ENCODE measurements around the gene FOXJ1. TPM values are rescaled to one million over a fixed set of nuclear protein-coding genes. Genes with fewer than 3 reads are reported as not detected.

FOXJ1 gene
- total and polyA plus RNA-seq, 2 of the 13 experiments (the other 11 are each of a cell fraction or from before 2014, with no cell fraction given): 0.98 to 1.6 TPM

- TF ChIP-seq ZNF792 (CRISPR knock-in tag; IDR thresholded peaks at IDR 0.05) (0 out of 2 replicates have a peak, but pooled peaks have one; percentile 6), RFX3 (CRISPR knock-in tag; IDR thresholded peaks at IDR 0.05) (no peak), ZNF350 (CRISPR knock-in tag; IDR thresholded peaks at IDR 0.05; ENCODE audit: borderline replicate concordance, low read depth) (no peak), ZBTB33 (CRISPR knock-in tag; IDR thresholded peaks at IDR 0.05) (peak; percentile 29; the same call in 1 of the 2 replicates)
- no peak overlapping the region for H3K9ac ChIP-seq (ENCODE audit: insufficient read depth, low read depth, low read length)
- no TSS peak for BruUV-seq (replicated peaks)
- no peaks in the 10 kb centered on the region for H3K36me3 ChIP-seq (replicated peaks in 1 of 2; ENCODE audit: control insufficient read depth in 1 of 2, insufficient read depth in 2 of 2, low read length in 2 of 2)
- FAIRE-seq (no peak), DNase-seq (ENCODE audit: low spot score) (no peak), ATAC-seq (no peak)
- no peak overlapping the region for H3K4me3 ChIP-seq (replicated peaks in 1 of 3; ENCODE audit: insufficient read depth in 1 of 3, low read depth in 2 of 3, low read length in 3 of 3)
- 36% methylated on average over 10 of the region's 10 CpGs for WGBS (ENCODE audit: low lambda C conversion rate)
- intact Hi-C loops (cut with micrococcal nuclease; ENCODE audit: unreplicated experiment): no loop called here
- H4K20me1 ChIP-seq (ENCODE audit: insufficient read depth, low read length): no peaks in the 10 kb centered on the region
- in situ Hi-C loops (cut with HindIII; ENCODE audit: extremely low pct_ligation_motif_present, low pct_unique_long_range_greater_than_20kb): no loop called here
- H3K4me2 ChIP-seq (ENCODE audit: low read depth, low read length): peak overlapping the region; percentile 90
- ChIA-PET CTCF (ENCODE audit: low intra/inter-chr PET ratio, low total read pairs) (no interaction called here), POLR2A (interaction anchor here (1.4 to 1.9 kb wide), 2 partner anchors 10 to 70 kb away, joined by 3 to 11 read pairs; partner anchors contain the start of gene SRP68)
- H3K9me3 ChIP-seq (ENCODE audit: low read length): no peaks in the 10 kb centered on the region
- H3K27ac ChIP-seq (ENCODE audit: extremely low read length, insufficient read depth, low read length): no peak overlapping the region
- no peak overlapping the region for H2AFZ ChIP-seq (ENCODE audit: low read length)
- H3K27me3 ChIP-seq (ENCODE audit: control insufficient read depth in 1 of 2, insufficient read depth in 2 of 2, low read length in 2 of 2): peaks cover 3 to 31% of the 10 kb centered on the region in 2 experiments
- no peaks in the 10 kb centered on the region for H3K79me2 ChIP-seq (ENCODE audit: insufficient read depth, low read length)
- peaks cover 79% of the 10 kb centered on the region for H3K4me1 ChIP-seq (ENCODE audit: insufficient read depth, low read length)
Observed at GRCh38 chr17:76142039-76142584, 1.1 kb upstream of the FOXJ1 start.

- WGBS (ENCODE audit: low lambda C conversion rate): 60% methylated on average over 19 of the region's 24 CpGs
- ATAC-seq: no peak
- Histone ChIP-seq H3K27me3 (ENCODE audit: control insufficient read depth in 1 of 2, insufficient read depth in 2 of 2, low read length in 2 of 2) (peaks cover 3 to 26% of the 10 kb centered on the region in 2 experiments), H2AFZ (ENCODE audit: low read length) (no peak overlapping the region), H3K4me1 (ENCODE audit: insufficient read depth, low read length) (peaks cover 77% of the 10 kb centered on the region), H3K79me2 (ENCODE audit: insufficient read depth, low read length) (no peaks in the 10 kb centered on the region), H3K4me3 (replicated peaks in 1 of 3; ENCODE audit: insufficient read depth in 1 of 3, low read depth in 2 of 3, low read length in 3 of 3) (peak overlapping the region in 2 of 3 experiments; percentile 56 to 71; a peak in 2 of 6 replicates), H4K20me1 (ENCODE audit: insufficient read depth, low read length) (no peaks in the 10 kb centered on the region), H3K27ac (ENCODE audit: extremely low read length, insufficient read depth, low read length) (no peak overlapping the region), H3K9me3 (ENCODE audit: low read length) (no peaks in the 10 kb centered on the region), H3K4me2 (ENCODE audit: low read depth, low read length) (peak overlapping the region; percentile 90), H3K36me3 (replicated peaks in 1 of 2; ENCODE audit: control insufficient read depth in 1 of 2, insufficient read depth in 2 of 2, low read length in 2 of 2) (no peaks in the 10 kb centered on the region), H3K9ac (ENCODE audit: insufficient read depth, low read depth, low read length) (no peak overlapping the region)
- ChIA-PET CTCF (ENCODE audit: low intra/inter-chr PET ratio, low total read pairs) (no interaction called here), POLR2A (interaction anchor here (1.0 to 1.9 kb wide), 4 partner anchors 8 to 69 kb away, joined by 3 to 11 read pairs (median 4); partner anchors contain the start of gene SRP68)
- in situ Hi-C loops (cut with HindIII; ENCODE audit: extremely low pct_ligation_motif_present, low pct_unique_long_range_greater_than_20kb) (no loop called here), intact Hi-C loops (cut with micrococcal nuclease; ENCODE audit: unreplicated experiment) (no loop called here)
- no peak for DNase-seq (ENCODE audit: low spot score)
- no peak for FAIRE-seq
- no TSS peak for BruUV-seq (replicated peaks)
- 0 out of 2 replicates have a peak, but pooled peaks have one; percentile 38 for TF ChIP-seq AHDC1 (CRISPR knock-in tag; IDR thresholded peaks at IDR 0.05; ENCODE audit: borderline replicate concordance)
- 0 out of 2 replicates have a peak, but pooled peaks have one; percentile 41 for TF ChIP-seq FOXO4 (CRISPR knock-in tag; conservative IDR thresholded peaks at IDR 0.05)
- no peak for TF ChIP-seq ZNF230 (CRISPR knock-in tag; IDR thresholded peaks at IDR 0.05)
- TF ChIP-seq ZNF572 (CRISPR knock-in tag; IDR thresholded peaks at IDR 0.05): no peak
Observed at GRCh38 chr17:76140661-76141211, 309 bp downstream of the FOXJ1 start.
